GM19035 (cell line): ENCODE results near the gene SNX21.
A peak's percentile ranks its signal among the peaks of the same experiment; 100 is the strongest.
"Not testable (repeated sequence)": the region's sequence is repeated elsewhere in the genome, so short reads cannot be mapped to it uniquely, and the experiment has no call there.

Experiments
- ATAC-seq: cut with Tn5 transposase; IDR thresholded peaks from one replicate; pipeline ENCODE4 v1.9.1; 2021; ENCODE audit not compliant: unreplicated experiment

SNX21 gene

GRCh38 chr20:45848969-45849582 lies 15.5 kb downstream of the SNX21 start:
- ATAC-seq: no peak

- no peak for ATAC-seq
These were observed 16.6 kb downstream of the SNX21 start for GRCh38 chr20:45850238-45850637.

- ATAC-seq: no peak
These were observed 17.3 kb downstream of the SNX21 start for GRCh38 chr20:45850926-45851325.

- ATAC-seq: no peak
These were observed 17.9 kb downstream of the SNX21 start for GRCh38 chr20:45851501-45851900.

GRCh38 chr20:45852326-45852725 lies 18.7 kb downstream of the SNX21 start:
- ATAC-seq: no peak

- ATAC-seq: no peak
These were observed 19.9 kb downstream of the SNX21 start for GRCh38 chr20:45853484-45853883.

GRCh38 chr20:45857114-45857881 lies 23.7 kb downstream of the SNX21 start, which contains the start of the genes ACOT8 and ZSWIM3:
Gene ACOT8 (minus strand): TSS chr20:45857392. CDS start chr20:45857315, 77 bp downstream.
Gene ZSWIM3 (plus strand): TSS chr20:45857614. CDS start chr20:45857826, 212 bp downstream.
- ATAC-seq: peak; percentile 98

GRCh38 chr20:45857882-45858216 lies 24.2 kb downstream of the SNX21 start:
- ATAC-seq: peak; percentile 25

- no peak for ATAC-seq
These were observed 26.3 kb downstream of the SNX21 start for GRCh38 chr20:45859916-45860315.

- ATAC-seq: no peak
These were observed 27.1 kb downstream of the SNX21 start for GRCh38 chr20:45860560-45861220.

GRCh38 chr20:45861221-45862075 lies 27.8 kb downstream of the SNX21 start:
- no peak for ATAC-seq

GRCh38 chr20:45863543-45864470 lies 30.2 kb downstream of the SNX21 start:
- ATAC-seq: no peak

GRCh38 chr20:45866454-45866853 lies 32.9 kb downstream of the SNX21 start:
- ATAC-seq: no peak

GRCh38 chr20:45867136-45867818 lies 33.7 kb downstream of the SNX21 start:
- ATAC-seq: no peak

- ATAC-seq: no peak
These were observed 34.2 kb downstream of the SNX21 start for GRCh38 chr20:45867819-45868176.

- no peak for ATAC-seq
These were observed 39.0 kb downstream of the SNX21 start for GRCh38 chr20:45872626-45873025.

- no peak for ATAC-seq
These were observed 40.0 kb downstream of the SNX21 start for GRCh38 chr20:45873409-45874103.

GRCh38 chr20:45874104-45874481 lies 40.5 kb downstream of the SNX21 start:
- ATAC-seq: not testable (repeated sequence)

GRCh38 chr20:45874576-45874975 lies 41.0 kb downstream of the SNX21 start:
- ATAC-seq: no peak
